HG02571 (cell line): ENCODE measurements around the gene CYP4F8.
"Not testable (repeated sequence)": the region's sequence is repeated elsewhere in the genome, so short reads cannot be mapped to it uniquely, and the experiment has no call there.

Experiments
- ATAC-seq: cut with Tn5 transposase; IDR thresholded peaks from one replicate; pipeline ENCODE4 v1.9.1; 2021; ENCODE audit warnings: mild to moderate bottlenecking, moderate library complexity; ENCODE audit not compliant: unreplicated experiment

Gene CYP4F8

GRCh38 chr19:15614507-15615379, at the start of gene CYP4F8:
Gene CYP4F8, plus strand, starts transcription at chr19:15615218. Its CDS starts 399 bp downstream, at chr19:15615617.
- ATAC-seq = no peak

GRCh38 chr19:15570420-15570819, 44.6 kb upstream of the CYP4F8 start:
- ATAC-seq = no peak

- no peak for ATAC-seq
These were observed 39.6 kb upstream of the CYP4F8 start for GRCh38 chr19:15575406-15575805.

- no peak for ATAC-seq
These were observed 38.4 kb upstream of the CYP4F8 start for GRCh38 chr19:15576526-15577156.

- no peak for ATAC-seq
These were observed 37.7 kb upstream of the CYP4F8 start for GRCh38 chr19:15577184-15577771.

- ATAC-seq = no peak
These were observed 31.7 kb upstream of the CYP4F8 start for GRCh38 chr19:15583346-15583745.

- ATAC-seq = no peak
These were observed 30.9 kb upstream of the CYP4F8 start for GRCh38 chr19:15584095-15584494.

- ATAC-seq = no peak
These were observed 30.4 kb upstream of the CYP4F8 start for GRCh38 chr19:15584541-15585115.

GRCh38 chr19:15587663-15588062, 27.4 kb upstream of the CYP4F8 start:
- ATAC-seq = no peak

- ATAC-seq = no peak
These were observed 26.8 kb upstream of the CYP4F8 start for GRCh38 chr19:15588265-15588664.

GRCh38 chr19:15589760-15590451, 25.1 kb upstream of the CYP4F8 start:
- ATAC-seq = no peak

- no peak for ATAC-seq
These were observed 23.2 kb upstream of the CYP4F8 start for GRCh38 chr19:15591796-15592195.

GRCh38 chr19:15592506-15592905, 22.5 kb upstream of the CYP4F8 start:
- not testable (repeated sequence) for ATAC-seq

GRCh38 chr19:15593766-15594165, 21.3 kb upstream of the CYP4F8 start:
- ATAC-seq = not testable (repeated sequence)

- ATAC-seq = no peak
These were observed 19.9 kb upstream of the CYP4F8 start for GRCh38 chr19:15595069-15595468.

- ATAC-seq = not testable (repeated sequence)
These were observed 6.8 kb upstream of the CYP4F8 start for GRCh38 chr19:15607978-15608925.

GRCh38 chr19:15609261-15609660, 5.8 kb upstream of the CYP4F8 start:
- ATAC-seq = no peak

- ATAC-seq = no peak
These were observed 2.7 kb upstream of the CYP4F8 start for GRCh38 chr19:15612342-15612741.

- no peak for ATAC-seq
These were observed 1.7 kb upstream of the CYP4F8 start for GRCh38 chr19:15613338-15613737.

GRCh38 chr19:15615526-15615925, 508 bp downstream of the CYP4F8 start:
- ATAC-seq = no peak
